Neural progenitor cell (in vitro differentiated cells): ENCODE data around the gene IER5L. TPM values are rescaled to one million over a fixed set of nuclear protein-coding genes. Genes with fewer than 3 reads are reported as not detected.
A peak's percentile ranks its signal among the peaks of the same experiment; 100 is the strongest.

Experiments used
- DNase-seq: peaks from one replicate; pipeline ENCODE4 v3.0.0-alpha.2; 2016; ENCODE audit warnings: low spot score
- H2AFZ ChIP-seq: fragments of 200-600 bp; sonication (generic); replicated peaks from 2 replicates; pipeline ENCODE4 v1.6.1; 2016; ENCODE audit warnings: antibody characterized with exemption
- H3F3A ChIP-seq: fragments of 200-600 bp; sonication (generic); 2 replicates; pipeline ENCODE4 v1.6.1; 2016; ENCODE audit warnings: antibody characterized with exemption, low read depth
- H3K27ac ChIP-seq: fragments of 200-600 bp; sonication (generic); 2 replicates; pipeline ENCODE4 v1.5.1; 2016; ENCODE audit warnings: mild to moderate bottlenecking
- H3K27me3 ChIP-seq: fragments of 200-600 bp; sonication (generic); 2 replicates; pipeline ENCODE4 v1.6.1; 2016; ENCODE audit warnings: mild to moderate bottlenecking, moderate library complexity
- H3K36me3 ChIP-seq: fragments of 200-600 bp; sonication (generic); 2 replicates; pipeline ENCODE4 v1.5.1; 2016
- H3K4me1 ChIP-seq: fragments of 200-600 bp; sonication (generic); 2 replicates; pipeline ENCODE4 v1.6.1; 2016; ENCODE audit warnings: mixed run types
- H3K4me2 ChIP-seq: fragments of 200-600 bp; sonication (generic); 2 replicates; pipeline ENCODE4 v1.6.1; 2016
- H3K4me3 ChIP-seq: fragments of 200-600 bp; sonication (generic); 2 replicates; pipeline ENCODE4 v1.5.1; 2016
- H3K79me2 ChIP-seq: fragments of 200-600 bp; sonication (generic); 2 replicates; pipeline ENCODE4 v1.6.1; 2016; ENCODE audit warnings: low read depth
- H3K9ac ChIP-seq: fragments of 200-600 bp; sonication (generic); 2 replicates; pipeline ENCODE4 v1.6.1; 2016
- H3K9me3 ChIP-seq: fragments of 200-600 bp; sonication (generic); 2 replicates; pipeline ENCODE4 v1.5.1; 2016; ENCODE audit warnings: low read depth
- H4K20me1 ChIP-seq: fragments of 200-600 bp; sonication (generic); 2 replicates; pipeline ENCODE4 v1.6.1; 2016; ENCODE audit warnings: low read depth
- H3K27ac Mint-ChIP-seq: 3 replicates; pipeline ENCODE4 v1.8.0; 2021; ENCODE audit warnings: mixed read lengths
- H3K27me3 Mint-ChIP-seq: 2 replicates; pipeline ENCODE4 v1.8.0; 2022; ENCODE audit warnings: low read depth, mild to moderate bottlenecking, inconsistent platforms, moderate library complexity, mixed read lengths; ENCODE audit not compliant: insufficient read depth
- H3K36me3 Mint-ChIP-seq: 3 replicates; pipeline ENCODE4 v1.8.0; 2021; ENCODE audit warnings: mixed read lengths
- H3K4me1 Mint-ChIP-seq: 3 replicates; pipeline ENCODE4 v1.8.0; 2021; ENCODE audit warnings: mixed read lengths
- H3K4me3 Mint-ChIP-seq: 3 replicates; pipeline ENCODE4 v1.8.0; 2021; ENCODE audit warnings: mild to moderate bottlenecking, moderate library complexity, mixed read lengths
- H3K9me3 Mint-ChIP-seq: 3 replicates; pipeline ENCODE4 v1.8.0; 2020; ENCODE audit warnings: mixed read lengths
- CTCF ChIP-seq: fragments of 200-600 bp; sonication (generic); IDR thresholded peaks from 2 replicates; pipeline ENCODE4 v1.5.1; 2017; ENCODE audit warnings: antibody characterized with exemption, mild to moderate bottlenecking
- EZH2 ChIP-seq: fragments of 200-600 bp; sonication (generic); IDR thresholded peaks from 2 replicates; pipeline ENCODE4 v1.6.1; 2017; ENCODE audit warnings: antibody characterized with exemption, mild to moderate bottlenecking, moderate library complexity
- EZH2phosphoT487 ChIP-seq: fragments of 200-600 bp; sonication (generic); IDR thresholded peaks from 2 replicates; pipeline ENCODE4 v1.6.1; 2017; ENCODE audit warnings: antibody characterized with exemption
- total RNA-seq: library from RNA; depleted of rRNA; stranded (reverse); fragments of >200 nt; gene quantifications from 2 replicates; pipeline ENCODE4 v1.2.3, GENCODE V29; 2015; ENCODE audit warnings: low replicate concordance

Gene IER5L
- total RNA-seq, 1 donor from 2014 or later, result 12.2 TPM

DNA sequence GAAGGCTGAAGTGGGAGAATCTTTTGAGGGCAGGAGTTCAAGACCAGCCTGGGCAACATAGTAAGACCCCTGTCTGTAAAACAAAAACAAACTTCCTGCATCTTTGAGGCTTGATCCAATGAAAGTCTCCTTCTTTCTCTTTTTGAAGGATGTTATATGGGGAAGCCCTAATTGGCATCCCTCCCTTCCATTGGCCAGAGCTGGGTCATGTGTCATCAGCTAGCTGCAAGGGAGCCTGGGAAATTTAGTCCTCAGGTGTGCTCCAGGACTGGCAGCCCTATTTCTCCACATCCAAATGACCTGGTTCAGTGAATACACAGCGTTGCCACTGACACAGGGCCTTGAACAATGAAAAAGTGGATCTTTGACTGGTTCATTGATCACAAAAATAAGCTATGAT is 9.0 kb upstream of the IER5L start:
- Histone ChIP-seq H3K9me3 (no peaks in the 10 kb centered on the region), H3K4me1 (peaks cover 21% of the 10 kb centered on the region), H3F3A (peaks cover 19% of the 10 kb centered on the region), H3K4me3 (no peak overlapping the region), H2AFZ (no peak overlapping the region), H3K79me2 (no peaks in the 10 kb centered on the region), H3K27me3 (peaks cover 4% of the 10 kb centered on the region), H3K36me3 (no peaks in the 10 kb centered on the region), H3K9ac (no peak overlapping the region), H3K4me2 (no peak overlapping the region), H3K27ac (no peak overlapping the region), H4K20me1 (no peaks in the 10 kb centered on the region)
- Mint-ChIP-seq H3K9me3 (peaks cover 5% of the 10 kb centered on the region), H3K4me3 (no peak overlapping the region), H3K27me3 (peaks cover 13% of the 10 kb centered on the region), H3K4me1 (peaks cover 35% of the 10 kb centered on the region), H3K27ac (no peak overlapping the region), H3K36me3 (peaks cover 2% of the 10 kb centered on the region)
- TF ChIP-seq CTCF (no peak), EZH2phosphoT487 (no peak), EZH2 (no peak)
- DNase-seq, result no peak

DNA sequence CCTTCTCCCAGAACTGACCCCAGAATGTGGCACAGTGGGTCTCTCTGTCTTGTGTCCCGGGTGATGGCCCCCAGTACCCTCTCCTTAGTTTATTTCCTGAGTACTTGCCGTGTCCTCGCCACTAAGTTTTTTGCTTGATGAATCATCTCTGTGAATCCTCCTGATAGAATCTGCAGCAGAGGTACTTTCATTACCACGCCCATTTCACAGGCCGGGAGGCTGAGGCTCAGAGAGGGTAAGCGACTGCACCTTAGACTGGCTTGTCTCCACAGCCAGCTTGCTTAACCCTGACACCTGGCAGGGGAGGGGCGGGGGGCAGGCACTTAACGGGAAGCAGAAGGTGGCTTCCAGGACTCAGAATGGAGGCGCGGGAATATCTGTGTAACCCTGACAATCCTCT is 7.9 kb upstream of the IER5L start:
- peaks cover 13% of the 10 kb centered on the region for H3K27me3 Mint-ChIP-seq
- TF ChIP-seq EZH2phosphoT487 (no peak), CTCF (no peak), EZH2 (no peak)
- H3K4me1 Mint-ChIP-seq, result peaks cover 42% of the 10 kb centered on the region
- no peak overlapping the region for H3K27ac Mint-ChIP-seq
- H3K36me3 Mint-ChIP-seq, result no peaks in the 10 kb centered on the region
- Histone ChIP-seq H2AFZ (no peak overlapping the region), H3K79me2 (no peaks in the 10 kb centered on the region), H4K20me1 (no peaks in the 10 kb centered on the region), H3K36me3 (no peaks in the 10 kb centered on the region), H3K9ac (no peak overlapping the region), H3K4me1 (peaks cover 21% of the 10 kb centered on the region), H3F3A (peaks cover 19% of the 10 kb centered on the region), H3K27me3 (peaks cover 15% of the 10 kb centered on the region), H3K4me2 (no peak overlapping the region), H3K9me3 (no peaks in the 10 kb centered on the region), H3K4me3 (no peak overlapping the region), H3K27ac (no peak overlapping the region)
- no peaks in the 10 kb centered on the region for H3K9me3 Mint-ChIP-seq
- no peak overlapping the region for H3K4me3 Mint-ChIP-seq
- DNase-seq, result no peak

DNA sequence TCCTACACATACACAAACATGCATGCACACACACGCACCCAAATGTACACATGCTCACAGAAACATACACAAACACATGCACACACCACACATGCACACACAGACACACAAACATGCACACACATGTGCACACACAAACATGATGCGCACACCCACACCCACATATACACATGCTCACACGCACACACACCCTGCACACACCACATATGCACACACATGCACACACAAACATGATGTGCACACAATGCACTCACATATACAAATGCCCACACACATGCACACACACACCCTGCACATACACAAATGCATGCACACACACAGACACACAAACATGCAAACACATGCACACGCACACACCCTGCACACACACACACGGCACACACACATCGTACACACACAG is 7.3 kb upstream of the IER5L start:
- DNase-seq, result no peak
- H3K79me2 ChIP-seq, result no peaks in the 10 kb centered on the region
- no peak overlapping the region for H3K4me3 ChIP-seq
- peaks cover 21% of the 10 kb centered on the region for H3K4me1 ChIP-seq
- no peaks in the 10 kb centered on the region for H3K9me3 ChIP-seq
- no peak overlapping the region for H3K4me2 ChIP-seq
- no peaks in the 10 kb centered on the region for H4K20me1 ChIP-seq
- no peak overlapping the region for H2AFZ ChIP-seq
- no peaks in the 10 kb centered on the region for H3K36me3 ChIP-seq
- H3K36me3 Mint-ChIP-seq, result no peaks in the 10 kb centered on the region
- no peak overlapping the region for H3K27ac ChIP-seq
- peaks cover 21% of the 10 kb centered on the region for H3K27me3 ChIP-seq
- H3F3A ChIP-seq, result peaks cover 19% of the 10 kb centered on the region
- H3K4me3 Mint-ChIP-seq, result peak overlapping the region; percentile 39
- no peak overlapping the region for H3K9ac ChIP-seq
- peak overlapping the region; percentile 67 for H3K27ac Mint-ChIP-seq
- no peaks in the 10 kb centered on the region for H3K9me3 Mint-ChIP-seq
- TF ChIP-seq EZH2phosphoT487 (no peak), CTCF (no peak), EZH2 (no peak)
- peaks cover 42% of the 10 kb centered on the region for H3K4me1 Mint-ChIP-seq
- peaks cover 13% of the 10 kb centered on the region for H3K27me3 Mint-ChIP-seq
